IPS-NIHi11 (cell line): ENCODE measurements around the gene NUP155.
"Not testable (repeated sequence)": the region's sequence is repeated elsewhere in the genome, so short reads cannot be mapped to it uniquely, and the experiment has no call there.

ENCODE experiments used
- DNase-seq: peaks from one replicate; pipeline ENCODE4 v3.0.0; 2012; ENCODE audit warnings: mixed read lengths, low spot score

The NUP155 gene

GRCh38 chr5:37283214-37283820, 87.6 kb downstream of the NUP155 start:
- DNase-seq = no peak

GRCh38 chr5:37275511-37275910, 95.4 kb downstream of the NUP155 start:
- no peak for DNase-seq

GRCh38 chr5:37272511-37272910, 98.4 kb downstream of the NUP155 start:
- peak; percentile 51 for DNase-seq

- DNase-seq = not testable (repeated sequence)
Measured at GRCh38 chr5:37268100-37268499, 102.8 kb downstream of the NUP155 start.

GRCh38 chr5:37255774-37256358, 115.0 kb downstream of the NUP155 start:
- DNase-seq = no peak

GRCh38 chr5:37254581-37254980, 116.3 kb downstream of the NUP155 start:
- no peak for DNase-seq

- no peak for DNase-seq
Measured at GRCh38 chr5:37251665-37252064, 119.2 kb downstream of the NUP155 start.

- peak; percentile 11 for DNase-seq
Measured at GRCh38 chr5:37249815-37250164, 121.1 kb downstream of the NUP155 start.

GRCh38 chr5:37248970-37249814, 121.7 kb downstream of the NUP155 start, which contains the start of gene CPLANE1:
Gene CPLANE1 (minus strand): TSS chr5:37249376. CDS start chr5:37247698, 1,678 bp downstream.
- peak; percentile 88 for DNase-seq

GRCh38 chr5:37248421-37248969, 122.4 kb downstream of the NUP155 start:
- DNase-seq = no peak

- no peak for DNase-seq
Measured at GRCh38 chr5:37247496-37247895, 123.4 kb downstream of the NUP155 start.

GRCh38 chr5:37247036-37247435, 123.9 kb downstream of the NUP155 start:
- no peak for DNase-seq
